ENCODE data around the gene LAMTOR5.

- TF ChIP-seq PRDM15 (CRISPR knock-in tag; IDR thresholded peaks at IDR 0.05) (no peak), POLR2A (IDR thresholded peaks at IDR 0.05; ENCODE audit: low read depth, low read length) (no peak), MAX (IDR thresholded peaks at IDR 0.05; ENCODE audit: low read depth, low read length) (no peak), ETV6 (conservative IDR thresholded peaks at IDR 0.05 in 1 of 2, IDR thresholded peaks at IDR 0.05 in 1 of 2; ENCODE audit: borderline replicate concordance in 1 of 2, low read depth in 1 of 2) (no peak), FOXK2 (IDR thresholded peaks at IDR 0.05) (no peak), CTCF (IDR thresholded peaks at IDR 0.05 in 2 of 3, conservative IDR thresholded peaks at IDR 0.05 in 1 of 3; ENCODE audit: control insufficient read depth in 2 of 3, extremely low read depth in 1 of 3, insufficient read depth in 1 of 3, low read depth in 3 of 3, low read length in 3 of 3) (no peak), ZBTB40 (IDR thresholded peaks at IDR 0.05; ENCODE audit: borderline replicate concordance) (no peak), SREBF2 (IDR thresholded peaks at IDR 0.05; ENCODE audit: low read length) (no peak), CHD1 (IDR thresholded peaks at IDR 0.05; ENCODE audit: low read depth, low read length) (no peak), SPI1 (IDR thresholded peaks at IDR 0.05; ENCODE audit: borderline replicate concordance, insufficient read depth, low read depth, low read length) (no peak), NR2C2 (IDR thresholded peaks at IDR 0.05; ENCODE audit: borderline replicate concordance, control insufficient read depth, insufficient read length, low read depth) (no peak), POLR2AphosphoS5 (IDR thresholded peaks at IDR 0.05; ENCODE audit: low read length) (no peak), SP1 (IDR thresholded peaks at IDR 0.05; ENCODE audit: low read depth, low read length) (no peak), JUNB (IDR thresholded peaks at IDR 0.05) (no peak)
These were observed 47.1 kb downstream of the LAMTOR5 start for GRCh38 chr1:110360431-110360830.
